HepG2 (cell line): Measurements from ENCODE around the gene QKI. TPM values are rescaled to one million over a fixed set of nuclear protein-coding genes. Genes with fewer than 3 reads are reported as not detected.
A peak's percentile ranks its signal among the peaks of the same experiment; 100 is the strongest.

Source experiments
- GABPA ChIP-seq, 2 experiments: IDR thresholded peaks; 2 replicates each; pipeline ENCODE4 v1.6.1; 2011 to 2016; ENCODE audit warnings: low read depth in 2 of 2, low read length in 1 of 2, missing biosample characterization in 1 of 2, missing genetic modification characterization in 1 of 2
- HOXA5 ChIP-seq: sonication (generic); formaldehyde crosslinking; IDR thresholded peaks from 2 replicates; pipeline ENCODE4 v1.4.0; 2020; ENCODE audit warnings: missing genetic modification reagents
- KDM3A ChIP-seq: IDR thresholded peaks from 2 replicates; pipeline ENCODE4 v1.6.1; 2018; ENCODE audit warnings: low read depth, missing compliant biosample characterization
- NFKBIZ ChIP-seq: IDR thresholded peaks from 2 replicates; pipeline ENCODE4 v1.6.1; 2018; ENCODE audit warnings: missing genetic modification reagents, missing compliant biosample characterization
- SALL1 ChIP-seq: sonication (generic); formaldehyde crosslinking; IDR thresholded peaks from 2 replicates; pipeline ENCODE4 v1.8.0; 2022; ENCODE audit warnings: mild to moderate bottlenecking, missing genetic modification reagents
- SMAD3 ChIP-seq: sonication (generic); formaldehyde crosslinking; IDR thresholded peaks from 2 replicates; pipeline ENCODE4 v1.4.0; 2020; ENCODE audit warnings: missing genetic modification reagents
- TBX3 ChIP-seq: fragments of 450-650 bp; IDR thresholded peaks from 2 replicates; pipeline ENCODE4 v1.6.1; 2017; ENCODE audit warnings: antibody characterized with exemption, mild to moderate bottlenecking, inconsistent platforms, borderline replicate concordance
- ZNF331 ChIP-seq: sonication (generic); formaldehyde crosslinking; IDR thresholded peaks from 2 replicates; pipeline ENCODE4 v1.4.0; 2020; ENCODE audit warnings: missing genetic modification reagents
- ZNF607 ChIP-seq: sonication (generic); formaldehyde crosslinking; IDR thresholded peaks from 2 replicates; pipeline ENCODE4 v1.5.1; 2020; ENCODE audit warnings: missing genetic modification reagents, mild to moderate bottlenecking, borderline replicate concordance
- ZNF724P ChIP-seq: sonication (generic); formaldehyde crosslinking; IDR thresholded peaks from 2 replicates; pipeline ENCODE4 v1.8.0; 2022; ENCODE audit warnings: missing genetic modification reagents, borderline replicate concordance
- ZNF737 ChIP-seq: sonication (generic); formaldehyde crosslinking; IDR thresholded peaks from 2 replicates; pipeline ENCODE4 v1.5.0; 2020; ENCODE audit warnings: missing genetic modification reagents, mild to moderate bottlenecking, borderline replicate concordance
- ZNF746 ChIP-seq: sonication (generic); formaldehyde crosslinking; IDR thresholded peaks from 2 replicates; pipeline ENCODE4 v1.8.0; 2022; ENCODE audit warnings: mild to moderate bottlenecking, missing genetic modification reagents
- ZNF788 ChIP-seq: sonication (generic); formaldehyde crosslinking; IDR thresholded peaks from 2 replicates; pipeline ENCODE4 v1.5.0; 2020; ENCODE audit warnings: mild to moderate bottlenecking, missing genetic modification reagents, borderline replicate concordance
- ZNF879 ChIP-seq: sonication (generic); formaldehyde crosslinking; IDR thresholded peaks from 2 replicates; pipeline ENCODE4 v1.8.1; 2023; ENCODE audit warnings: missing genetic modification reagents
- polyA plus RNA-seq, 8 experiments: library from polyadenylated mRNA; depleted of rRNA in 3 of 8; stranded (reverse) in 7 of 8; unstranded in 1 of 8; fragments of >200 nt; fragmentation: Illumina TruSeq in 4 of 8; extraction: Trizol in 4 of 8; gene quantifications; 2 replicates each; pipeline versions ENCODE4 v1.2.1 to v1.2.3, GENCODE V29; 2011 to 2016; ENCODE audit warnings: low read depth in 4 of 8, missing spikeins in 1 of 8, mixed read lengths in 1 of 8; ENCODE audit not compliant: insufficient read depth in 1 of 8
- total RNA-seq, 5 experiments: library from RNA; depleted of rRNA; stranded (reverse); fragments of >200 nt; fragmentation: Illumina TruSeq; extraction: Trizol; gene quantifications; 2 replicates each; pipeline ENCODE4 v1.2.3, GENCODE V29; 2016; ENCODE audit warnings: low read depth in 1 of 5
- TF ChIP-seq, protein P1 (sequence below), 2 experiments: fragments of 450-650 bp in 1 of 2; sonication (generic) in 1 of 2; formaldehyde crosslinking in 1 of 2; IDR thresholded peaks; 2 replicates each; pipeline versions ENCODE4 v1.6.1 to v1.8.0; 2016 to 2022; ENCODE audit warnings: antibody characterized with exemption in 1 of 2, mild to moderate bottlenecking in 1 of 2, missing genetic modification reagents in 1 of 2
- TF ChIP-seq, protein P2 (sequence below): sonication (generic); formaldehyde crosslinking; IDR thresholded peaks from 2 replicates; pipeline ENCODE4 v1.8.0; 2023; ENCODE audit warnings: mild to moderate bottlenecking, missing genetic modification reagents
- TF ChIP-seq, protein P3 (sequence below): sonication (generic); formaldehyde crosslinking; IDR thresholded peaks from 2 replicates; pipeline ENCODE4 v1.8.0; 2022; ENCODE audit warnings: low read depth, missing genetic modification reagents

Gene QKI
- total and polyA plus RNA-seq, 2 of the 13 experiments (the other 11 are each of a cell fraction or from before 2014, with no cell fraction given) = 136 to 137 TPM

DNA sequence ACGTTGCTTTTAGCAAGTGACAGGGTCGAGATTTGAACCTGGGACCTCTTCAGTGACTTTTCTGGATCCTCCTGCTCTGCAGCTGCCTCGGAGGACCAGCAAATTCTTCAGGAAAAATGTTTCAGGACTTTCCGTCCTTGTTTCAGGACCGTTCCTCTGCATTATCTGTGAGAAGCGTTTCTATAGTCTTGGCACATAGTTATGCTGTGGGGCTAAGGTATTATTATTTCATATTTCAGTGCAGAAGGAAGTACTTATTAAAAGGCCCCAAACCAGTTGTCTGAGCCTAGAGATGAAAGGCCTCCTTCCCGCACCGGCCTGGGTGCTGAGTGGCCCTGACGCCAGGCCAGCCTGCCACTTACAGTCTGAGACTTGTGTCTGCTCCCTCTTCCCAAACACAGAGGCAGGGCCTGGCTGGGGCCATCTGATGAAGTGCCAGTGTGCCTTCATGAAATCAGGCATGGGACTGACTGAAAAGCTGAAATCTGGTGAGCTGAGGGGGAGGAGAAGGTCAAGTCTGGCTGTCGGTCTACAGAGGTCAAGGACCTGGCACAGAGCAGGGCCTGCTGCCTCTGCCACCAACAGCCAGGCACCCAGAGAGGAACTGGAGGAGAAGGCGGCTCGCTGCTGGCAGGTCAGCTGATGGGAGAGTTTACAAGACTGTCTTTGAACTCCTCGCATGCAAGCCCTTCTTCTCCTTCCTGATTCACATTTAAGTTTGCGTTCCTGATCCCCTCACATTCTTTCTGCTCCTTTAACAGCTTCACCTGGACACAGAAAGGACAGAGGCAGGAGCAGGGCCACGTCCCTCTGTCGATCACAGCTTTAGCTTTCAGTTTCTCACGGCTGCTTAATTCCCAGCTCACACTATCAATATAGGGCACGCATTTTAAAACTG lies 8.9 kb upstream of the QKI start (continued):
- no peak for TF ChIP-seq ZNF607 (CRISPR knock-in tag)
- TF ChIP-seq KDM3A (CRISPR knock-in tag) = peak; percentile 72
- no peak for TF ChIP-seq NFKBIZ
- TF ChIP-seq TBX3 = no peak
- no peak for TF ChIP-seq ZNF879
- no peak; the same call in 1 of the 2 replicates for TF ChIP-seq ZNF788 (CRISPR knock-in tag)
- TF ChIP-seq, protein P1, sequence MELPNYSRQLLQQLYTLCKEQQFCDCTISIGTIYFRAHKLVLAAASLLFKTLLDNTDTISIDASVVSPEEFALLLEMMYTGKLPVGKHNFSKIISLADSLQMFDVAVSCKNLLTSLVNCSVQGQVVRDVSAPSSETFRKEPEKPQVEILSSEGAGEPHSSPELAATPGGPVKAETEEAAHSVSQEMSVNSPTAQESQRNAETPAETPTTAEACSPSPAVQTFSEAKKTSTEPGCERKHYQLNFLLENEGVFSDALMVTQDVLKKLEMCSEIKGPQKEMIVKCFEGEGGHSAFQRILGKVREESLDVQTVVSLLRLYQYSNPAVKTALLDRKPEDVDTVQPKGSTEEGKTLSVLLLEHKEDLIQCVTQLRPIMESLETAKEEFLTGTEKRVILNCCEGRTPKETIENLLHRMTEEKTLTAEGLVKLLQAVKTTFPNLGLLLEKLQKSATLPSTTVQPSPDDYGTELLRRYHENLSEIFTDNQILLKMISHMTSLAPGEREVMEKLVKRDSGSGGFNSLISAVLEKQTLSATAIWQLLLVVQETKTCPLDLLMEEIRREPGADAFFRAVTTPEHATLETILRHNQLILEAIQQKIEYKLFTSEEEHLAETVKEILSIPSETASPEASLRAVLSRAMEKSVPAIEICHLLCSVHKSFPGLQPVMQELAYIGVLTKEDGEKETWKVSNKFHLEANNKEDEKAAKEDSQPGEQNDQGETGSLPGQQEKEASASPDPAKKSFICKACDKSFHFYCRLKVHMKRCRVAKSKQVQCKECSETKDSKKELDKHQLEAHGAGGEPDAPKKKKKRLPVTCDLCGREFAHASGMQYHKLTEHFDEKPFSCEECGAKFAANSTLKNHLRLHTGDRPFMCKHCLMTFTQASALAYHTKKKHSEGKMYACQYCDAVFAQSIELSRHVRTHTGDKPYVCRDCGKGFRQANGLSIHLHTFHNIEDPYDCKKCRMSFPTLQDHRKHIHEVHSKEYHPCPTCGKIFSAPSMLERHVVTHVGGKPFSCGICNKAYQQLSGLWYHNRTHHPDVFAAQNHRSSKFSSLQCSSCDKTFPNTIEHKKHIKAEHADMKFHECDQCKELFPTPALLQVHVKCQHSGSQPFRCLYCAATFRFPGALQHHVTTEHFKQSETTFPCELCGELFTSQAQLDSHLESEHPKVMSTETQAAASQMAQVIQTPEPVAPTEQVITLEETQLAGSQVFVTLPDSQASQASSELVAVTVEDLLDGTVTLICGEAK (IDR thresholded peaks at IDR 0.05) = no peak
- TF ChIP-seq, protein P1 (CRISPR knock-in tag; IDR thresholded peaks at IDR 0.05) = 0 out of 2 replicates have a peak, but pooled peaks have one; percentile 26
- no peak for TF ChIP-seq HOXA5
- TF ChIP-seq ZNF331 (CRISPR knock-in tag) = no peak
- no peak for TF ChIP-seq ZNF746 (CRISPR knock-in tag)
- TF ChIP-seq SMAD3 = 0 out of 2 replicates have a peak, but pooled peaks have one; percentile 46
- TF ChIP-seq, protein P2, sequence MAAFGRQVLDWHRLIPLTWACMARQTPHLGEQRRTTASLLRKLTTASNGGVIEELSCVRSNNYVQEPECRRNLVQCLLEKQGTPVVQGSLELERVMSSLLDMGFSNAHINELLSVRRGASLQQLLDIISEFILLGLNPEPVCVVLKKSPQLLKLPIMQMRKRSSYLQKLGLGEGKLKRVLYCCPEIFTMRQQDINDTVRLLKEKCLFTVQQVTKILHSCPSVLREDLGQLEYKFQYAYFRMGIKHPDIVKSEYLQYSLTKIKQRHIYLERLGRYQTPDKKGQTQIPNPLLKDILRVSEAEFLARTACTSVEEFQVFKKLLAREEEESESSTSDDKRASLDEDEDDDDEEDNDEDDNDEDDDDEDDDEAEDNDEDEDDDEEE = no peak
- no peak for TF ChIP-seq GABPA (IDR thresholded peaks at IDR 0.05; ENCODE audit: low read depth, low read length)
- no peak for TF ChIP-seq GABPA (CRISPR knock-in tag; IDR thresholded peaks at IDR 0.05; ENCODE audit: low read depth)
- TF ChIP-seq, protein P3, sequence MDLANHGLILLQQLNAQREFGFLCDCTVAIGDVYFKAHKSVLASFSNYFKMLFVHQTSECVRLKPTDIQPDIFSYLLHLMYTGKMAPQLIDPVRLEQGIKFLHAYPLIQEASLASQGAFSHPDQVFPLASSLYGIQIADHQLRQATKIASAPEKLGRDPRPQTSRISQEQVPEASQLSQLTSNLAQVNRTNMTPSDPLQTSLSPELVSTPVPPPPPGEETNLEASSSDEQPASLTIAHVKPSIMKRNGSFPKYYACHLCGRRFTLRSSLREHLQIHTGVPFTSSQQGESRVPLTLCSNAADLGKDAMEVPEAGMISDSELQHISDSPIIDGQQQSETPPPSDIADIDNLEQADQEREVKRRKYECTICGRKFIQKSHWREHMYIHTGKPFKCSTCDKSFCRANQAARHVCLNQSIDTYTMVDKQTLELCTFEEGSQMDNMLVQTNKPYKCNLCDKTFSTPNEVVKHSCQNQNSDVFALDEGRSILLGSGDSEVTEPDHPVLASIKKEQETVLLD (CRISPR knock-in tag) = no peak
- no peak for TF ChIP-seq ZNF737 (CRISPR knock-in tag)
- no peak for TF ChIP-seq ZNF724P (CRISPR knock-in tag)
- peak; percentile 87 for TF ChIP-seq SALL1
